ENCODE results near the gene FAM3C.

DNA sequence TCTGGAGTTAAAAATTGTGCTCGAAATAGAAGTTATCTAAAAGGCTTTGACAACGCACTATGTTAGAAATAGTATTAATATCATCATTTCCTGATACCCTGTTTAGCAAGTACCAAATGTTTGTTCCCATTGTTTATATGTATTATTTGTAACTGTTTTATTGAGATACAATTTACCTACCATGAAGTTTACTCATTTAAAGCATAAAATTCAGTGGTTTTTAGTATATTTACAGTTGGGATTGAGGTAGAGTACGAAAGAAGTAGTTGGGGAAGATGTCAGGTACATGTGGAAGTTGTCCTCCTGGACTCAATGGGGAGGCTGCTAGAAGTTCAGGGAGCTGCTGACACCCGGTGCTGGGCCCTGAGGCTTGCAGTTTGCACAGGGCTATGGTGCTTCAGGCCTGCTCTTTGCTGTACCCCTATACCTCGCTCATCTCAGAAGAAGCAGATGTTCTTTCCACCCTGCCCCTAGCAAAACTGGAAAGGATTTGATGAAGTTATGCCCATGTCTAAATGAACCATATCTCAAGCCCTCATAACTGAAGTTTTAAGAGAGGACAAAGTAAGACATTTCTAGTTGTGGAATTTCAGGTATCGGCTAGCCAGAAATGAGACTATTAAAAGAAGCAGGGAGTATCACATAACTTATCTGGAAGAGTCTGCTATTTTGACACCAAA is 92.5 kb downstream of the FAM3C start:
- TF ChIP-seq, protein P1, sequence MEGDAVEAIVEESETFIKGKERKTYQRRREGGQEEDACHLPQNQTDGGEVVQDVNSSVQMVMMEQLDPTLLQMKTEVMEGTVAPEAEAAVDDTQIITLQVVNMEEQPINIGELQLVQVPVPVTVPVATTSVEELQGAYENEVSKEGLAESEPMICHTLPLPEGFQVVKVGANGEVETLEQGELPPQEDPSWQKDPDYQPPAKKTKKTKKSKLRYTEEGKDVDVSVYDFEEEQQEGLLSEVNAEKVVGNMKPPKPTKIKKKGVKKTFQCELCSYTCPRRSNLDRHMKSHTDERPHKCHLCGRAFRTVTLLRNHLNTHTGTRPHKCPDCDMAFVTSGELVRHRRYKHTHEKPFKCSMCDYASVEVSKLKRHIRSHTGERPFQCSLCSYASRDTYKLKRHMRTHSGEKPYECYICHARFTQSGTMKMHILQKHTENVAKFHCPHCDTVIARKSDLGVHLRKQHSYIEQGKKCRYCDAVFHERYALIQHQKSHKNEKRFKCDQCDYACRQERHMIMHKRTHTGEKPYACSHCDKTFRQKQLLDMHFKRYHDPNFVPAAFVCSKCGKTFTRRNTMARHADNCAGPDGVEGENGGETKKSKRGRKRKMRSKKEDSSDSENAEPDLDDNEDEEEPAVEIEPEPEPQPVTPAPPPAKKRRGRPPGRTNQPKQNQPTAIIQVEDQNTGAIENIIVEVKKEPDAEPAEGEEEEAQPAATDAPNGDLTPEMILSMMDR (IDR thresholded peaks at IDR 0.05): no peak
- no peak for TF ChIP-seq POLR2A (IDR thresholded peaks at IDR 0.05)
